ENCODE data around the gene LGALS4.
A peak's percentile ranks its signal among the peaks of the same experiment; 100 is the strongest.
"Not testable (repeated sequence)": the region's sequence is repeated elsewhere in the genome, so short reads cannot be mapped to it uniquely, and the experiment has no call there.

The LGALS4 gene

GRCh38 chr19:38830039-38830733 is 17.4 kb upstream of the LGALS4 start:
- Histone ChIP-seq H3K27me3 (ENCODE audit: control insufficient read depth, insufficient read depth, low read length) (no peaks in the 10 kb centered on the region), H3K4me1 (ENCODE audit: control insufficient read depth, insufficient read depth, low read length) (peaks cover 7% of the 10 kb centered on the region), H3K36me3 (ENCODE audit: control insufficient read depth, insufficient read depth, low read length) (peaks cover 6% of the 10 kb centered on the region), H3K27ac (ENCODE audit: low read depth, low read length) (no peak overlapping the region), H3K4me3 (ENCODE audit: low read length) (peak overlapping the region; percentile 88), H3K9ac (ENCODE audit: low read length) (no peak overlapping the region)

- not testable (repeated sequence) for H3K36me3 ChIP-seq (ENCODE audit: control insufficient read depth, insufficient read depth, low read length); H3K4me1 ChIP-seq (ENCODE audit: control insufficient read depth, insufficient read depth, low read length); H3K4me3 ChIP-seq (ENCODE audit: low read length); H3K27ac ChIP-seq (ENCODE audit: low read depth, low read length); H3K9ac ChIP-seq (ENCODE audit: low read length); H3K27me3 ChIP-seq (ENCODE audit: control insufficient read depth, insufficient read depth, low read length)
Measured at GRCh38 chr19:38829203-38829602, 16.5 kb upstream of the LGALS4 start.

GRCh38 chr19:38826856-38827551 is 14.3 kb upstream of the LGALS4 start:
- no peak overlapping the region for H3K27ac ChIP-seq (ENCODE audit: low read depth, low read length)
- H3K27me3 ChIP-seq (ENCODE audit: control insufficient read depth, insufficient read depth, low read length): no peaks in the 10 kb centered on the region
- H3K4me3 ChIP-seq (ENCODE audit: low read length): no peak overlapping the region
- peaks cover 4% of the 10 kb centered on the region for H3K4me1 ChIP-seq (ENCODE audit: control insufficient read depth, insufficient read depth, low read length)
- H3K9ac ChIP-seq (ENCODE audit: low read length): no peak overlapping the region
- peaks cover 12% of the 10 kb centered on the region for H3K36me3 ChIP-seq (ENCODE audit: control insufficient read depth, insufficient read depth, low read length)

- not testable (repeated sequence) for H3K4me3 ChIP-seq (ENCODE audit: low read length); H3K9ac ChIP-seq (ENCODE audit: low read length); H3K27me3 ChIP-seq (ENCODE audit: control insufficient read depth, insufficient read depth, low read length); H3K27ac ChIP-seq (ENCODE audit: low read depth, low read length); H3K4me1 ChIP-seq (ENCODE audit: control insufficient read depth, insufficient read depth, low read length)
- H3K36me3 ChIP-seq (ENCODE audit: control insufficient read depth, insufficient read depth, low read length): peaks cover 12% of the 10 kb centered on the region
Measured at GRCh38 chr19:38825936-38826335, 13.2 kb upstream of the LGALS4 start.

- H3K27ac ChIP-seq (ENCODE audit: low read depth, low read length); H3K4me3 ChIP-seq (ENCODE audit: low read length); H3K4me1 ChIP-seq (ENCODE audit: control insufficient read depth, insufficient read depth, low read length); H3K27me3 ChIP-seq (ENCODE audit: control insufficient read depth, insufficient read depth, low read length); H3K9ac ChIP-seq (ENCODE audit: low read length): not testable (repeated sequence)
- peaks cover 22% of the 10 kb centered on the region for H3K36me3 ChIP-seq (ENCODE audit: control insufficient read depth, insufficient read depth, low read length)
Measured at GRCh38 chr19:38821230-38821825, 8.6 kb upstream of the LGALS4 start.

GRCh38 chr19:38819231-38819920 is 6.6 kb upstream of the LGALS4 start:
- Histone ChIP-seq H3K27ac (ENCODE audit: low read depth, low read length) (no peak overlapping the region), H3K4me3 (ENCODE audit: low read length) (no peak overlapping the region), H3K9ac (ENCODE audit: low read length) (no peak overlapping the region), H3K27me3 (ENCODE audit: control insufficient read depth, insufficient read depth, low read length) (no peaks in the 10 kb centered on the region), H3K4me1 (ENCODE audit: control insufficient read depth, insufficient read depth, low read length) (no peaks in the 10 kb centered on the region), H3K36me3 (ENCODE audit: control insufficient read depth, insufficient read depth, low read length) (peaks cover 33% of the 10 kb centered on the region)

- H3K36me3 ChIP-seq (ENCODE audit: control insufficient read depth, insufficient read depth, low read length): peaks cover 28% of the 10 kb centered on the region
Measured at GRCh38 chr19:38817081-38817480, 4.3 kb upstream of the LGALS4 start.

GRCh38 chr19:38816131-38816750 is 3.5 kb upstream of the LGALS4 start:
- Histone ChIP-seq H3K36me3 (ENCODE audit: control insufficient read depth, insufficient read depth, low read length) (peaks cover 28% of the 10 kb centered on the region), H3K27me3 (ENCODE audit: control insufficient read depth, insufficient read depth, low read length) (no peaks in the 10 kb centered on the region), H3K27ac (ENCODE audit: low read depth, low read length) (no peak overlapping the region), H3K4me1 (ENCODE audit: control insufficient read depth, insufficient read depth, low read length) (no peaks in the 10 kb centered on the region), H3K9ac (ENCODE audit: low read length) (no peak overlapping the region), H3K4me3 (ENCODE audit: low read length) (no peak overlapping the region)

More at GRCh38 chr19:38817081-38817480, 4.3 kb upstream of the LGALS4 start:
- Histone ChIP-seq H3K9ac (ENCODE audit: low read length) (no peak overlapping the region), H3K4me3 (ENCODE audit: low read length) (no peak overlapping the region), H3K27ac (ENCODE audit: low read depth, low read length) (no peak overlapping the region), H3K27me3 (ENCODE audit: control insufficient read depth, insufficient read depth, low read length) (no peaks in the 10 kb centered on the region), H3K4me1 (ENCODE audit: control insufficient read depth, insufficient read depth, low read length) (no peaks in the 10 kb centered on the region)

- Histone ChIP-seq H3K4me1 (ENCODE audit: control insufficient read depth, insufficient read depth, low read length) (no peaks in the 10 kb centered on the region), H3K4me3 (ENCODE audit: low read length) (no peak overlapping the region), H3K36me3 (ENCODE audit: control insufficient read depth, insufficient read depth, low read length) (peaks cover 28% of the 10 kb centered on the region), H3K9ac (ENCODE audit: low read length) (no peak overlapping the region), H3K27ac (ENCODE audit: low read depth, low read length) (no peak overlapping the region), H3K27me3 (ENCODE audit: control insufficient read depth, insufficient read depth, low read length) (no peaks in the 10 kb centered on the region)
Measured at GRCh38 chr19:38815059-38816001, 2.6 kb upstream of the LGALS4 start.

GRCh38 chr19:38813932-38814331 is 1.2 kb upstream of the LGALS4 start:
- not testable (repeated sequence) for H3K27ac ChIP-seq (ENCODE audit: low read depth, low read length)

GRCh38 chr19:38813323-38813722 is 578 bp upstream of the LGALS4 start:
- Histone ChIP-seq H3K9ac (ENCODE audit: low read length) (no peak overlapping the region), H3K36me3 (ENCODE audit: control insufficient read depth, insufficient read depth, low read length) (peaks cover 30% of the 10 kb centered on the region), H3K27me3 (ENCODE audit: control insufficient read depth, insufficient read depth, low read length) (no peaks in the 10 kb centered on the region), H3K27ac (ENCODE audit: low read depth, low read length) (no peak overlapping the region), H3K4me1 (ENCODE audit: control insufficient read depth, insufficient read depth, low read length) (no peaks in the 10 kb centered on the region), H3K4me3 (ENCODE audit: low read length) (peak overlapping the region; percentile 47)

More at GRCh38 chr19:38813932-38814331, 1.2 kb upstream of the LGALS4 start:
- H3K27me3 ChIP-seq (ENCODE audit: control insufficient read depth, insufficient read depth, low read length); H3K9ac ChIP-seq (ENCODE audit: low read length); H3K4me1 ChIP-seq (ENCODE audit: control insufficient read depth, insufficient read depth, low read length); H3K4me3 ChIP-seq (ENCODE audit: low read length): not testable (repeated sequence)
- H3K36me3 ChIP-seq (ENCODE audit: control insufficient read depth, insufficient read depth, low read length): peaks cover 30% of the 10 kb centered on the region
